Subcutaneous adipose tissue (tissue), 4 donors: ENCODE measurements around the gene TCEAL9. TPM values are rescaled to one million over a fixed set of nuclear protein-coding genes. Genes with fewer than 3 reads are reported as not detected.

Source experiments
- total RNA-seq, 4 donors: library from RNA; depleted of rRNA; stranded (reverse); fragments of >200 nt; gene quantifications; one replicate each; pipeline ENCODE4 v1.1.0, GENCODE V29; 2016
- TF ChIP-seq, protein P1 (sequence below): fragments of 450-650 bp; IDR thresholded peaks from one replicate; pipeline ENCODE4 v1.5.1; 2016; ENCODE audit warnings: low read depth, mild to moderate bottlenecking, control low read depth, antibody characterized with exemption, moderate library complexity

TCEAL9 gene
- total RNA-seq, 4 donors from 2014 or later = 38.8 to 90.0 (median 60.0) TPM

GRCh38 chrX:103338663-103339062, 17.6 kb upstream of the TCEAL9 start:
- TF ChIP-seq, protein P1, sequence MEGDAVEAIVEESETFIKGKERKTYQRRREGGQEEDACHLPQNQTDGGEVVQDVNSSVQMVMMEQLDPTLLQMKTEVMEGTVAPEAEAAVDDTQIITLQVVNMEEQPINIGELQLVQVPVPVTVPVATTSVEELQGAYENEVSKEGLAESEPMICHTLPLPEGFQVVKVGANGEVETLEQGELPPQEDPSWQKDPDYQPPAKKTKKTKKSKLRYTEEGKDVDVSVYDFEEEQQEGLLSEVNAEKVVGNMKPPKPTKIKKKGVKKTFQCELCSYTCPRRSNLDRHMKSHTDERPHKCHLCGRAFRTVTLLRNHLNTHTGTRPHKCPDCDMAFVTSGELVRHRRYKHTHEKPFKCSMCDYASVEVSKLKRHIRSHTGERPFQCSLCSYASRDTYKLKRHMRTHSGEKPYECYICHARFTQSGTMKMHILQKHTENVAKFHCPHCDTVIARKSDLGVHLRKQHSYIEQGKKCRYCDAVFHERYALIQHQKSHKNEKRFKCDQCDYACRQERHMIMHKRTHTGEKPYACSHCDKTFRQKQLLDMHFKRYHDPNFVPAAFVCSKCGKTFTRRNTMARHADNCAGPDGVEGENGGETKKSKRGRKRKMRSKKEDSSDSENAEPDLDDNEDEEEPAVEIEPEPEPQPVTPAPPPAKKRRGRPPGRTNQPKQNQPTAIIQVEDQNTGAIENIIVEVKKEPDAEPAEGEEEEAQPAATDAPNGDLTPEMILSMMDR = no peak

DNA sequence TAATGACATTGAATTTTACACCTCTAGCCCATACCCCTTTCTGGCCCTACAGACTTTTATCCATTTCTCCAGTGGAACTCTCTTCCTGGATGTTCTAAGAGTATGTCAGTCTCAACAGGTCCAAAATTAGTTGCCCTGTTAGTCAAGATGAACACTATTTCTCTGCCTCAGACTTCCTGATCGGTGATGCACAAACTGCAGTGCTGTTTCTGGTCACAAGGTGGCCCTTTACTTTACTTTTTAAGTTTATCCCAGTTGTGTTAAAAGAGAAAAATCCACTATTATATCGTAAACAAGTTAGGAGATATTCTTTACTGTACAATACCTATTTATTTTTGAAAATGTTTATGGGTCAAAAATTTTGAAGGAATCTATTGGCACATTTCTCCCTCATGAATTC, 13.2 kb upstream of the TCEAL9 start:
- TF ChIP-seq, protein P1 = no peak

DNA sequence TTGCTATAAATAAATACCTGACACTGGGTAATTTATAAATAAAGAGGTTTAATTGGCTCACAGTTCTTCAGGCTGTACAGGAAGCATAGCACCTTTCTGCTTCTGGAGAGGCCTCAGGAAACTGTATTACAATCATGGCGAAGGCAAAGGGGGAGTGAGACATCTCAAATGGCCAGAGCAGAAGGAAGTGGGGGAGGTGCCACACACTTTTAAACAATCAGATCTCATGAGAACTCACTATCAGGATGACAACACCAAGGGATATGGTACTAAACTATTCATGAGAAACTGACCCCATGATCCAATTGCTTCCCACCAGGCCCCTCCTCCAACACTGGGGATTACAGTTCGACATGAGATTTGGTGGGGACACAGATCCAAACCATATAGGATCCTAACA, 11.7 kb upstream of the TCEAL9 start:
- TF ChIP-seq, protein P1 = no peak

GRCh38 chrX:103347682-103348397, 8.5 kb upstream of the TCEAL9 start:
- TF ChIP-seq, protein P1 = no peak

DNA sequence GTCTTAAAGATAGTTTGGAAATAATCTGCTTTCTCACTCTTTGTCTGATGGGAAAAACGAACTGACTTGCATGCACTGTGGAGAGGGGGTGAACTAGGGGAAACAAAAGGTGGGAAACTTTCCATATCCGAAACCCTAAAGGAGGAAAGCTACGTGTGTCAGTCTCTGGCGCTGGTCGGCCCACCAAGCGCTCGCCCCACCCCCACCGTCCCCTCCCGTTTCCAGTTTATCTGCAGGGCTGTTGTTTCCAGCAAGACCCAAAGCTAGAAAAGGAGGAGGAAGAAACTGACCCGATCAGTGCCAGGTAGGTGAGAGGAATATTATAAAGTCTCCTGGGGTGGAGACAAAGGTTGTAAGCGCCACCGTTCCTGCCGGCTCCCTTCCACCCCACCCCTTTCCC, 552 bp downstream of the TCEAL9 start:
- TF ChIP-seq, protein P1 = no peak

DNA sequence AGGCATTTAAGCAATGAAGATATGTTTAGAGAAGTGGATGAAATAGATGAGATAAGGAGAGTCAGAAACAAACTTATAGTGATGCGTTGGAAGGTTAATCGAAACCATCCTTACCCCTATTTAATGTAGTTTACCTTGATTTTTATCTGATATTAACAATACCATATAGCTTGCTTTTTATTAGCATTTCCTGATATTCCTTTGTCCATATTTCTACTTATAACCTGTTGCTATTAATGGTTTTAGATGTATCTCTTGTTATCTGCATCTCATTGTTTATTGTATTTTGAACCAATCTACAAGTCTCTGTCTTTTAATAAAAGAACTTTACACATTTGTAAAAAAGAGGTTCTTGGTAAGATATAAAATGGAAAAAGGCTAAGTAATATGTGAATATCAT, 1.6 kb downstream of the TCEAL9 start:
- TF ChIP-seq, protein P1 = no peak

GRCh38 chrX:103360092-103360491, 3.8 kb downstream of the TCEAL9 start:
- TF ChIP-seq, protein P1 = no peak
